PC-3 (cell line): Measurements from ENCODE around the gene NIPAL3. TPM values are rescaled to one million over a fixed set of nuclear protein-coding genes. Genes with fewer than 3 reads are reported as not detected.

Experiments used
- ATAC-seq: fragments of 200-7000 bp; cut with Tn5 transposase; 2 replicates; pipeline ENCODE4 v1.9.1; 2020; ENCODE audit warnings: mild to moderate bottlenecking, moderate library complexity
- BruUV-seq: library from RNA; stranded (reverse); fragments of 400-500 nt; replicated peaks from 2 replicates; lab custom pipeline; 2021; lab: Mats Ljungman, UMichigan
- CTCF ChIA-PET: fragments of 300-600 bp; sonication (Branson Sonifier 250); formaldehyde crosslinking; loops from one replicate; lab custom pipeline; 2022; ENCODE audit warnings: antibody characterized with exemption; lab: Charles Lee
- POLR2A ChIA-PET: fragments of 300-600 bp; sonication (Branson Sonifier 250); formaldehyde crosslinking; loops from one replicate; lab custom pipeline; 2022; ENCODE audit warnings: antibody characterized with exemption; ENCODE audit not compliant: unreplicated experiment; lab: Charles Lee
- DNase-seq: peaks from one replicate; pipeline ENCODE4 v3.0.0-alpha.2; 2015
- H2AFZ ChIP-seq: fragments of 300-600 bp; sonication (generic); 2 replicates; pipeline ENCODE4 v1.6.0; 2016; ENCODE audit warnings: antibody characterized with exemption, low read length
- H3F3A ChIP-seq: fragments of 300-600 bp; sonication (generic); one replicate; pipeline ENCODE4 v1.6.0; 2017; ENCODE audit warnings: antibody characterized with exemption, low read length, control low read depth, mild to moderate bottlenecking; ENCODE audit not compliant: unreplicated experiment
- H3K27ac ChIP-seq: fragments of 300-600 bp; sonication (generic); 2 replicates; pipeline ENCODE4 v1.5.1; 2016; ENCODE audit warnings: mild to moderate bottlenecking, low read length
- H3K27me3 ChIP-seq: fragments of 300-600 bp; sonication (generic); 2 replicates; pipeline ENCODE4 v1.6.1; 2016; ENCODE audit warnings: low read length, mixed read lengths
- H3K36me3 ChIP-seq: fragments of 300-600 bp; sonication (generic); 2 replicates; pipeline ENCODE4 v1.6.1; 2016; ENCODE audit warnings: low read depth, mixed run types, low read length, mixed read lengths
- H3K4me1 ChIP-seq: fragments of 300-600 bp; sonication (generic); 2 replicates; pipeline ENCODE4 v1.5.1; 2016; ENCODE audit warnings: low read length; ENCODE audit not compliant: insufficient read depth
- H3K4me2 ChIP-seq: fragments of 300-600 bp; sonication (generic); 2 replicates; pipeline ENCODE4 v1.6.0; 2016; ENCODE audit warnings: low read length
- H3K4me3 ChIP-seq: fragments of 300-600 bp; sonication (generic); 2 replicates; pipeline ENCODE4 v1.5.1; 2016; ENCODE audit warnings: mild to moderate bottlenecking, low read length, mixed read lengths
- H3K79me2 ChIP-seq: fragments of 300-600 bp; sonication (generic); 2 replicates; pipeline ENCODE4 v1.6.1; 2017; ENCODE audit warnings: low read length, mixed read lengths
- H3K9ac ChIP-seq: fragments of 300-600 bp; sonication (generic); 2 replicates; pipeline ENCODE4 v1.6.0; 2016; ENCODE audit warnings: mild to moderate bottlenecking, low read length
- H3K9me2 ChIP-seq: fragments of 300-600 bp; sonication (generic); replicated peaks from 2 replicates; pipeline ENCODE4 v1.6.1; 2016; ENCODE audit warnings: mixed run types, low read length, mixed read lengths
- H3K9me3 ChIP-seq: fragments of 300-600 bp; sonication (generic); 2 replicates; pipeline ENCODE4 v1.6.1; 2016; ENCODE audit warnings: low read length, mixed read lengths
- H4K20me1 ChIP-seq: fragments of 300-600 bp; sonication (generic); 2 replicates; pipeline ENCODE4 v1.6.1; 2016; ENCODE audit warnings: low read length, mixed read lengths
- EZH2 ChIP-seq: fragments of 300-600 bp; sonication (generic); IDR thresholded peaks from one replicate; pipeline ENCODE4 v1.6.1; 2017; ENCODE audit warnings: antibody characterized with exemption, mild to moderate bottlenecking, low read length; ENCODE audit not compliant: unreplicated experiment
- EZH2phosphoT487 ChIP-seq: fragments of 300-600 bp; sonication (generic); IDR thresholded peaks from 2 replicates; pipeline ENCODE4 v1.6.1; 2018; ENCODE audit warnings: mild to moderate bottlenecking, antibody characterized with exemption, low read length, borderline replicate concordance
- intact Hi-C: fragments of 100-400 bp; cut with micrococcal nuclease; formaldehyde crosslinking; loops from 2 replicates; pipeline ENCODE4 v1.9.0; 2023
- total RNA-seq: library from RNA; depleted of rRNA; stranded (reverse); fragments of >200 nt; gene quantifications from 2 replicates; pipeline ENCODE4 v1.2.3, GENCODE V29; 2014
- TF ChIP-seq, protein P1 (sequence below): fragments of 300-600 bp; sonication (generic); conservative IDR thresholded peaks from 2 replicates; pipeline ENCODE4 v1.5.1; 2017; ENCODE audit warnings: antibody characterized with exemption, low read depth, mild to moderate bottlenecking, low read length

NIPAL3 gene
- total RNA-seq, 1 experiment from 2014 or later = 35.2 TPM

DNA sequence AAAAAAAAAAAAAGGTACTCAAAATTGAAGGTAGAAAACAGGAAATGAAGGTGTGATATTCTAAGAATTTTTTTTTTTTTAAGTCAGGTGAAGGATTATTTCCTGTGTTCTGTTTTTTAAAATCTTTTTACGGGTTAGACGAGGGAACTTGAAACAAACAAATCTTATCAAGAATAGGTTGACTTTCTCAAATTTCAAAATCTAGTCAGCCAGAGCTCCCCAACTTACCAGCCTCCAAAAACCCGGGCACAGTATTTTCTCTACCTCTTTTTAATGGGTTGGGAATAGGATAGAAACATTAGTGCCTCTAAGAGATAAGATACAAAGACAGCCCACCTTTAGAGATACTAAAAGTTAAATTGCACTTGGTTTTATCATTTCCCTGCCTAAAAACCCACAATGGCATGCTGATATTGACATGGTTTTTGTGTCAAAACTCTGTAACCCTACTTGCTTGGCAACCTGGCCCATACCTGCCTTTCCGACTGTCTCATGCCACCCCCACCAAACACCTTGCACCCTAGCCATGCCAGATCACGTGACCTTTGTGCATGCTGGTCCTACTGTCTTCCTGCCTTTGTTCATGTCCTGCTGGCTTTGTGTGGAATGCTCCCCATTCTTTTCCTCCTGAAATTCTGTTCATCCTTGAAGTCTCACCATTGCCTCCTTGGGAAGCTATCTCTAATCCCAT, 91.2 kb downstream of the NIPAL3 start:
- no TSS peak for BruUV-seq
- H3K79me2 ChIP-seq = peaks cover 53% of the 10 kb centered on the region
- no peak overlapping the region for H2AFZ ChIP-seq
- intact Hi-C loops = loop anchor here (1.0 to 10.0 kb wide), 2 partner anchors 8 to 128 kb away; no protein-coding TSS in a partner anchor
- no peak overlapping the region for H3K4me2 ChIP-seq
- H3K9me2 ChIP-seq = no peaks in the 10 kb centered on the region
- no peak for DNase-seq
- no peak overlapping the region for H3K9ac ChIP-seq
- H3K27me3 ChIP-seq = no peaks in the 10 kb centered on the region
- H3F3A ChIP-seq = no peaks in the 10 kb centered on the region
- no peaks in the 10 kb centered on the region for H4K20me1 ChIP-seq
- H3K9me3 ChIP-seq = no peaks in the 10 kb centered on the region
- no peak overlapping the region for H3K4me3 ChIP-seq
- no peak for ATAC-seq
- peaks cover 27% of the 10 kb centered on the region for H3K4me1 ChIP-seq
- ChIA-PET CTCF (no interaction called here), POLR2A (no interaction called here)
- H3K27ac ChIP-seq = no peak overlapping the region
- no peaks in the 10 kb centered on the region for H3K36me3 ChIP-seq
- TF ChIP-seq EZH2phosphoT487 (no peak), EZH2 (no peak)
- TF ChIP-seq, protein P1, sequence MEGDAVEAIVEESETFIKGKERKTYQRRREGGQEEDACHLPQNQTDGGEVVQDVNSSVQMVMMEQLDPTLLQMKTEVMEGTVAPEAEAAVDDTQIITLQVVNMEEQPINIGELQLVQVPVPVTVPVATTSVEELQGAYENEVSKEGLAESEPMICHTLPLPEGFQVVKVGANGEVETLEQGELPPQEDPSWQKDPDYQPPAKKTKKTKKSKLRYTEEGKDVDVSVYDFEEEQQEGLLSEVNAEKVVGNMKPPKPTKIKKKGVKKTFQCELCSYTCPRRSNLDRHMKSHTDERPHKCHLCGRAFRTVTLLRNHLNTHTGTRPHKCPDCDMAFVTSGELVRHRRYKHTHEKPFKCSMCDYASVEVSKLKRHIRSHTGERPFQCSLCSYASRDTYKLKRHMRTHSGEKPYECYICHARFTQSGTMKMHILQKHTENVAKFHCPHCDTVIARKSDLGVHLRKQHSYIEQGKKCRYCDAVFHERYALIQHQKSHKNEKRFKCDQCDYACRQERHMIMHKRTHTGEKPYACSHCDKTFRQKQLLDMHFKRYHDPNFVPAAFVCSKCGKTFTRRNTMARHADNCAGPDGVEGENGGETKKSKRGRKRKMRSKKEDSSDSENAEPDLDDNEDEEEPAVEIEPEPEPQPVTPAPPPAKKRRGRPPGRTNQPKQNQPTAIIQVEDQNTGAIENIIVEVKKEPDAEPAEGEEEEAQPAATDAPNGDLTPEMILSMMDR = no peak

DNA sequence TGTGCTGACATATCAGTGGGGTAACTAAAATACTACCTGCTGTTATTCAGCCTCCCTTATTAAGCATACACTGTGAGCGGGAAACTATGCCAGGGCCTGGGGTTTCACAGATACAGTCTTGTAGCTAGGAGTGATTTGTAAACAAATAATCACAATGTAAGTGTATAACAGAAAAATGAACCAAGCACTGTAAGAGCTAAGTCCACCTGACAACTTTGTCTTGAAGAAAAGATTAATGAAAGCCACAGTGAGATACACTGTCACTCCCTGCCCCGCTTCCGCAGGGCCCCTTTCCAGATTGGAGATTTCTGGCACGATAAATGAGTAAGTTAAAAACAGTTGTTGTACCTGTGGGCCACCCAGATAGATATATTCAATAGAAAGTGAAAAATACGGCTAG, 91.8 kb downstream of the NIPAL3 start:
- no peak for DNase-seq
- no peak for ATAC-seq
- Histone ChIP-seq H4K20me1 (no peaks in the 10 kb centered on the region), H3K4me3 (no peak overlapping the region), H3K9me3 (no peaks in the 10 kb centered on the region), H3K4me1 (peaks cover 25% of the 10 kb centered on the region), H3K36me3 (no peaks in the 10 kb centered on the region), H3K9me2 (no peaks in the 10 kb centered on the region), H3K27ac (no peak overlapping the region), H3K9ac (no peak overlapping the region), H3K4me2 (no peak overlapping the region), H2AFZ (no peak overlapping the region), H3K27me3 (no peaks in the 10 kb centered on the region), H3F3A (no peaks in the 10 kb centered on the region), H3K79me2 (peaks cover 56% of the 10 kb centered on the region)
- TF ChIP-seq, protein P1 = no peak
- TF ChIP-seq EZH2phosphoT487 (no peak), EZH2 (no peak)
- POLR2A ChIA-PET = no interaction called here
- CTCF ChIA-PET = no interaction called here
- intact Hi-C loops = loop anchor here (10.0 kb wide), 1 partner anchor 127 kb away; no protein-coding TSS in a partner anchor
- BruUV-seq = no TSS peak

DNA sequence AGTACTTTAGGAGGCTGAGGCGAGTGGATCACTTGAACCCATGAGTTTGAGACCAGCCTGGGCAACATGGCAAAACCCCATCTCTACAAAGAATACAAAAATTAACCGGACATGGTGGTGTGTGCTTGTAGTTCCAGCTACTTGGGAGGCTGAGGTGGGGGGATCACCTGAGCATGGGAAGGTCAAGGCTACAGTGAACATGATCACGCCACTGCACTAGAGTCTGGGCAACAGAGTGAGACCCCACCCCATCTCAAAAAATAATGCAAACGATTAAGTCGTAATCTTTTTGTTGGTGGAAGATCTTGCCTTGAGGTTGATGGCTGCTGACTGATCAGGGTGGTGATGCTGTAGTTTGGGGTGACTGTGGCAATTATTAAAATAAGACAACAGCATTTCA, 93.3 kb downstream of the NIPAL3 start:
- Histone ChIP-seq H3K79me2 (peaks cover 56% of the 10 kb centered on the region), H3F3A (no peaks in the 10 kb centered on the region), H3K4me2 (no peak overlapping the region), H3K27me3 (no peaks in the 10 kb centered on the region), H3K36me3 (no peaks in the 10 kb centered on the region), H2AFZ (no peak overlapping the region), H3K9me3 (no peaks in the 10 kb centered on the region), H3K4me3 (no peak overlapping the region), H3K27ac (no peak overlapping the region), H3K9ac (no peak overlapping the region), H4K20me1 (no peaks in the 10 kb centered on the region), H3K9me2 (no peaks in the 10 kb centered on the region), H3K4me1 (peaks cover 21% of the 10 kb centered on the region)
- no peak for TF ChIP-seq EZH2
- TF ChIP-seq, protein P1 = no peak
- no peak for TF ChIP-seq EZH2phosphoT487
- no peak for ATAC-seq
- ChIA-PET CTCF (no interaction called here), POLR2A (no interaction called here)
- DNase-seq = no peak
- no TSS peak for BruUV-seq
- intact Hi-C loops = loop anchor here (10.0 kb wide), 1 partner anchor 126 kb away; no protein-coding TSS in a partner anchor
